Osteocyte (in vitro differentiated cells): ENCODE results near the gene SEMA4D. TPM values are rescaled to one million over a fixed set of nuclear protein-coding genes. Genes with fewer than 3 reads are reported as not detected.

Experiments used
- DNase-seq: peaks from one replicate; pipeline ENCODE4 v3.0.0; 2021; ENCODE audit warnings: mixed read lengths; ENCODE audit not compliant: unreplicated experiment; ENCODE audit errors: extremely low spot score
- H3K27ac Mint-ChIP-seq: one replicate; pipeline ENCODE4 v1.8.0; 2021; ENCODE audit warnings: mild to moderate bottlenecking, mixed read lengths; ENCODE audit not compliant: unreplicated experiment
- H3K27me3 Mint-ChIP-seq: one replicate; pipeline ENCODE4 v1.8.0; 2021; ENCODE audit warnings: mixed read lengths; ENCODE audit not compliant: unreplicated experiment
- H3K36me3 Mint-ChIP-seq: one replicate; pipeline ENCODE4 v1.8.0; 2021; ENCODE audit warnings: mixed read lengths; ENCODE audit not compliant: unreplicated experiment
- H3K4me1 Mint-ChIP-seq: one replicate; pipeline ENCODE4 v1.8.0; 2021; ENCODE audit warnings: mixed read lengths; ENCODE audit not compliant: unreplicated experiment
- H3K4me3 Mint-ChIP-seq: one replicate; pipeline ENCODE4 v1.8.0; 2021; ENCODE audit warnings: mild to moderate bottlenecking, moderate library complexity, mixed read lengths; ENCODE audit not compliant: unreplicated experiment
- H3K9me3 Mint-ChIP-seq: one replicate; pipeline ENCODE4 v1.8.0; 2021; ENCODE audit warnings: mixed read lengths; ENCODE audit not compliant: unreplicated experiment
- total RNA-seq: library from RNA; stranded (reverse); gene quantifications from 2 replicates; pipeline ENCODE4 v1.2.1, GENCODE V29; 2021
- TF ChIP-seq, protein P1 (sequence below): fragments of 200-600 bp; sonication (generic); IDR thresholded peaks from 2 replicates; pipeline ENCODE4 v1.5.0; 2021; ENCODE audit warnings: antibody characterized with exemption, mild to moderate bottlenecking, moderate library complexity

Gene SEMA4D
- total RNA-seq, 1 donor from 2014 or later, result 2.0 TPM

DNA sequence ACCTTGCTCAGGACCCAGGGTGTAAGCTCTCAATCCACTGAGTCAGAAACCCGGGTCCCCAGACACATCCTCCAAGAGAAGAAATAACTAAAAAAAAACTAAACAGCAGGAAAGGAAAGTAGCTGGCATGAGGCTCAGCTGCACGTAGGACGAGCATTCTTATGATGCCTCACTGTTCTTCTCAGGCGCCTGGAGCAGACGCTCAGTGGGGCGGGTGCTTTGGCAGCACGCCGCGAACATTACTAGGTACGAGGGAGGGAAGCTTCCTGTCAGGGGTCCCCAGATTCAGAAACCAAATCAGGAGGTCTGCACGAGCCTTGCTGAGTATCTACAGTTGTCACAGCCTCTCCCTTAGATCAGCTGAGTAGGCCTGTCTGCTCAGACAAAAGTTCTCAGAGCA is 93.8 kb downstream of the SEMA4D start:
- Mint-ChIP-seq H3K36me3 (no peaks in the 10 kb centered on the region), H3K9me3 (peaks cover 5% of the 10 kb centered on the region), H3K4me3 (no peak overlapping the region), H3K27me3 (no peaks in the 10 kb centered on the region), H3K4me1 (peaks cover 3% of the 10 kb centered on the region), H3K27ac (no peak overlapping the region)
- no peak for DNase-seq
- TF ChIP-seq, protein P1, sequence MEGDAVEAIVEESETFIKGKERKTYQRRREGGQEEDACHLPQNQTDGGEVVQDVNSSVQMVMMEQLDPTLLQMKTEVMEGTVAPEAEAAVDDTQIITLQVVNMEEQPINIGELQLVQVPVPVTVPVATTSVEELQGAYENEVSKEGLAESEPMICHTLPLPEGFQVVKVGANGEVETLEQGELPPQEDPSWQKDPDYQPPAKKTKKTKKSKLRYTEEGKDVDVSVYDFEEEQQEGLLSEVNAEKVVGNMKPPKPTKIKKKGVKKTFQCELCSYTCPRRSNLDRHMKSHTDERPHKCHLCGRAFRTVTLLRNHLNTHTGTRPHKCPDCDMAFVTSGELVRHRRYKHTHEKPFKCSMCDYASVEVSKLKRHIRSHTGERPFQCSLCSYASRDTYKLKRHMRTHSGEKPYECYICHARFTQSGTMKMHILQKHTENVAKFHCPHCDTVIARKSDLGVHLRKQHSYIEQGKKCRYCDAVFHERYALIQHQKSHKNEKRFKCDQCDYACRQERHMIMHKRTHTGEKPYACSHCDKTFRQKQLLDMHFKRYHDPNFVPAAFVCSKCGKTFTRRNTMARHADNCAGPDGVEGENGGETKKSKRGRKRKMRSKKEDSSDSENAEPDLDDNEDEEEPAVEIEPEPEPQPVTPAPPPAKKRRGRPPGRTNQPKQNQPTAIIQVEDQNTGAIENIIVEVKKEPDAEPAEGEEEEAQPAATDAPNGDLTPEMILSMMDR, result no peak

- Mint-ChIP-seq H3K4me1 (peaks cover 3% of the 10 kb centered on the region), H3K27ac (no peak overlapping the region), H3K27me3 (no peaks in the 10 kb centered on the region), H3K9me3 (peaks cover 5% of the 10 kb centered on the region), H3K36me3 (no peaks in the 10 kb centered on the region), H3K4me3 (no peak overlapping the region)
- DNase-seq, result no peak
- TF ChIP-seq, protein P1, result no peak
Observed at GRCh38 chr9:89402695-89403427, 95.1 kb downstream of the SEMA4D start.

DNA sequence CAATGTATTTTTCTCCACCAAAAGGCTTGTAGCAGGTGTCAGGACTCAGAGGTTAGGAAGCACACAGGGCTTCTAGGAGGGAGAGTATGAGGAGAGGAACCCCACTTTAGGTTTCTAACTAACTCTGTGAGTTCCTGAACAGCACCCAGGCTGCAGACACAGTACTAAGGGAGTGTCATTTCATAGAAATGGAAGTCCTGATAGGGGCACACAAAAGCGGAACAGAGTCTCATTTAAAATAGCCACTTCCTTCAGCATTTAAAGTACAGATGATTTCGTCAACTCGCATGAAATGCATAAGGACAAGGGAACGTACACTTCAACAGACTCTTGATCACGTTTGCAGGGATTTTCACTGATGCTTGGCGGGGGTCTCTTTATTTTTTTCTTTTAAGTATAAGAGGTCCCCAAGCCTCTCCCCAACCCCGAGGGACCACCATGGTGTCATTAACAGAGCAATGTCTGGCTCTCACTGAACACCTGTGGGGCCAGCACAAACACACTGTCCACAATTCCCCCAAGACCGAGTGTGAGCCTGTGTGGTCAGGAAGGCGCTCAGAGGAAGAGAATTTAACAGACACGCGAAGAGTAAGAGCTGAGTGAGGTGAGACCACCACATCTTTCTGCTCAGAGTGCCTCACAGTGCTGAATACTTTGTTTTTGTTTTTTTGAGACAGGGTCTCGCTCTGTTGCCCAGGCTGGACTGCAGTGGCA is 97.4 kb downstream of the SEMA4D start:
- no peak for DNase-seq
- H3K4me3 Mint-ChIP-seq, result no peak overlapping the region
- TF ChIP-seq, protein P1, result no peak
- H3K27ac Mint-ChIP-seq, result no peak overlapping the region
- no peaks in the 10 kb centered on the region for H3K9me3 Mint-ChIP-seq
- no peaks in the 10 kb centered on the region for H3K27me3 Mint-ChIP-seq
- H3K4me1 Mint-ChIP-seq, result no peaks in the 10 kb centered on the region
- no peaks in the 10 kb centered on the region for H3K36me3 Mint-ChIP-seq

GRCh38 chr9:89398621-89399020 is 99.3 kb downstream of the SEMA4D start:
- Mint-ChIP-seq H3K36me3 (no peaks in the 10 kb centered on the region), H3K4me3 (no peak overlapping the region), H3K9me3 (no peaks in the 10 kb centered on the region), H3K27me3 (no peaks in the 10 kb centered on the region), H3K27ac (no peak overlapping the region), H3K4me1 (no peaks in the 10 kb centered on the region)
- DNase-seq, result no peak
- TF ChIP-seq, protein P1, result no peak

DNA sequence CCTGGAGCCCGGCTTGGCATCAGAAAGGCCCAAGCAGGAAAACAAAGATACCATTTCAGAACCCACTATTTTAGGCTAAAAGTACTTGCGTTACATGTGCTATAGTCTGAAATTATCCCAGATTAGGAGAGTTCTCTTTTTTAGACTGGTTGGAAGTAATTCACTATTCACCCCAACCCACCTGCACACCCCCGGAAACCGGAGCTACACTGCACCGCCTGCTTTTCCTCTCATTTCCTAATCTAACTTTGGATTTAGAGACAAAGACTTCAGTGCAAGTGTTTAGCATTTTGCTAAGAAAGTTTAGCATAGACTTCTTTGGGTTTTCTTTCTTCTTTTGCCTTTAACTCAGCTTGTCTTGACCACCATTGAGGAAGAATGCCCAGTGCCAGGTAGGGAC is 100.4 kb downstream of the SEMA4D start:
- Mint-ChIP-seq H3K9me3 (no peaks in the 10 kb centered on the region), H3K4me1 (no peaks in the 10 kb centered on the region), H3K36me3 (no peaks in the 10 kb centered on the region), H3K27me3 (no peaks in the 10 kb centered on the region), H3K4me3 (no peak overlapping the region), H3K27ac (no peak overlapping the region)
- TF ChIP-seq, protein P1, result no peak
- no peak for DNase-seq
